NCI-H146 (cell line): ENCODE measurements around the gene PSMD6.

ENCODE experiments used
- DNase-seq: peaks from one replicate; lab custom pipeline; 2025; lab: John Stamatoyannopoulos, UW

Gene PSMD6

DNA sequence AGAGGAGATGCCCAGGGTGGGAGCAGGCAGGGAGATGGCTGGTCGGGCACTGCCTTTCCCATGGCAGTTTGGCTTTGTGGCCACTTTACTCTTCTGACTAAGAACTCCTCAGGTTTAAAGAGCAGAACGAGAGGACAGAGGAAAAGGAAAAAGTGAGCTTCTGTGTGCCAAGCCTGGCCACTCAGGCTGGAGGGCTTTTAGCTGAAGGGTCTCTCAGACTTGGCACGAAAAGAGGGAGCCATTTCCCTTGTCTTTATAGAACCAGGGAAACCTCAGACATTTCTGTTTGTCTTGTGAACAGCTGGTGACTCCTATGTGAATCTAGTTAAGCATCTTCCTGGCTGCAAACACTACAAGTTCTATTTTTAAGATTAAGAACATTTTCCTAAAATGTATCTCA is 23.3 kb upstream of the PSMD6 start:
- DNase-seq = no peak

DNA sequence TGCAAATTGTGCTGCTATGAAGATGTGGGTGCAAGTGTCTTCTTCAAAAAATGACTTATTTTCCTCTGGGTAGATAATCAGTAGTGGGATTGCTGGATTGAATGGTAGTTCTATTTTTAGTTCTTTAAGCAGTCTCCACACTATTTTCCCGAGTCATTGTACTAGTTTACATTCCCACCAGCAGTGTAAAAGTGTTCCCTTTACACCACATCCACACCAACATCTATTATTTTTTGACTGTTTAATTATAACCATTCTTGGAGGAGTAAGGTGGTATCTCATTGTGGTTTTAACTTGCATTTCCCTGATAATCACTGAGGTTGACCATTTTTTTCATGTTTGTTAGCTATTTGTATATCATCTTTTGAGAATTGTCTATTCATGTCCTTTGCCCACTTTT is 19.7 kb upstream of the PSMD6 start:
- no peak for DNase-seq

DNA sequence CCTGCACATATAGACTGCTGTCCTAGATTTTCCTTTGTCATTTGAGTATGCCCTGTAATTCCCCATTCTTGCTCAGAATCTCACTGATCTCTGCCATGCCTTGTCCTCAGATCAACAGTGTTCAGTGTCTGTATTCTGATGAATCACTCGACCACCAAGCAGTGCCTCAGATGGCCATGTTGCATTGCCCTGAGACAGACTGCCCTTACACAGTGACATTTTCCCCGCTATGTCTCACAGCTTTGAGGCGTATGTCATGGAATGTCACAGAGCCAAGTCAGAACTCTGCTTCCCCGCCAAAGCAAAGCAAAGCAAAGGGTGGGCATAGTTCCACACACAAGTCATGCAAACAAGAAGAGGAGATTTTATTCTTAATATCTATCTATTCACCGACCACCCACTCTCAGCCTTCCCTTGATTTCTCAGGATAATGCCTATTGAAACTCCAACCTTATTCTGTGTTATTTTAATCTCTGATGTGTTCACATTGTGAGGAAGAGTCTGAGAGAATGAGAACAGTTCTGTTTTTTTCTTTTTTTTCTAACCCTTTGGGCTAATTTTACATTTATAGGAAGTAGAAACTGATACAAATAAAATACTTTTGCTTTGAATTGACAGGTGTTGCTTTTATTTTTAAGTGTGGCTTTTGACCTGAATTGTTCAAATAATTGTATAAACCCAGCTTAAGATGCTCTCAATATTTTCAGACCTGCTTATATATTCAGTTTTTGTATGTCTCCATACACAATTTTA is 16.9 kb upstream of the PSMD6 start:
- no peak for DNase-seq

DNA sequence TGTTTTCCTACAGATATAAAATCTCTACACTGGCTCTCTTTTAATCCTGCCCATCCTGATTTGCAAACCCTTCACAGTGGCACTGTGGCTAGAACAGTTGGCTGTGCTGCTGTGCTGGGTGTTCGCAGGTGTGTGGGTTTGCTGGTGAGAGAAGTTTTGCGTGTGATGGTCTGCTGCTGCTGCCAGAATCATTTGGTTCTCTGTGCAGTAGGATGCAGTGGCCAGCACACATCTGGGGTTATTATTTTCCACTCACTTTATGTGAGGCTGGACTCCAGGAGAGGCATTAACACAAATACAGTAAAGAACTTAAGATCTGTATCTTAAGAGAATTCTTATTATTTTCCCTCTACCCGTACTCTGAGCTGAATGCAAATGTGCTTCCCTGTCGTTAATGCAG is 16.0 kb upstream of the PSMD6 start:
- no peak for DNase-seq

DNA sequence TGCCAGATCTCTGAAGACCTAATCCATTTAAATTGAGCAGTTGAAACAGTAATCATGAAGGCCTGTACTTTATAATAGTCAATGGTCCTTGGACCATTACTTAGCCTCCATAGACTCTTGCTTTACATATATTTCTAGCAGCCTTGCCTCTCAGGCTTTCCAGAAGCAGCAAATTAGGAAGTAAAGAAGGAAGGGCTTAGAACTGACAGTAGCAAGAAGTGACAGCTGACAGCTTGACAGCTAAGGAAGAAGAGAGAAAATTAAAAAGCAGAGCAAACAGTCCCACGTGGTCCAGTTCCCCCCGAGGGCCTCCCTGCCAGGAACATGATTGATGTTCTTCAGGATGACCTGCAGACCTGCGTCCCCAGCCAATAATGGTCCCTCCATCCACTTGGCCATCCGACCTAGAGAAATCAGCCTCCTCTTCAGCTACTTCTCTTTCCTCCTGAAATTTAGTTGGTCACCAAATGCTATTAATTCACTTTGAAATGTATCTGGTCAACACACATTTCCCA is 15.0 kb upstream of the PSMD6 start:
- DNase-seq = peak; percentile 24

DNA sequence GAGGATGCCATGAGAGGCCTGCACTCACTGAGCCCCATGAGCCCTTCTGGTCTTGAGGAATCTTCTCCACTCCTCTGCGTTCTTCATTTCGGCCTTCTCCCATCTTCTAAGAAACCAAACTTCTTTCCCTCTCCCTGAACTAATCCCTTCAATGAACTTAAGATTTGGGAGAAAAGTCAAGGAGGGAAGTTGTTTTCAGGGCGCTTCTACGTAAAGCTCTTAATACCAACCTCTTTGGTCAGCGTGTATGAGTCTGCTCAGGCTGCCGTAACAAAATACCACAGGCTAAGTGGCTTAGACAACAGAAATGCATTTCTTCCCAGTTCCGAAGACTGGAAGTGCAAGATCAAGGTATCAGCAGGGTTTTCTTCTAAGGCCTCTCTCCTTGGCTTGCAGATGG is 13.8 kb upstream of the PSMD6 start:
- DNase-seq = no peak

DNA sequence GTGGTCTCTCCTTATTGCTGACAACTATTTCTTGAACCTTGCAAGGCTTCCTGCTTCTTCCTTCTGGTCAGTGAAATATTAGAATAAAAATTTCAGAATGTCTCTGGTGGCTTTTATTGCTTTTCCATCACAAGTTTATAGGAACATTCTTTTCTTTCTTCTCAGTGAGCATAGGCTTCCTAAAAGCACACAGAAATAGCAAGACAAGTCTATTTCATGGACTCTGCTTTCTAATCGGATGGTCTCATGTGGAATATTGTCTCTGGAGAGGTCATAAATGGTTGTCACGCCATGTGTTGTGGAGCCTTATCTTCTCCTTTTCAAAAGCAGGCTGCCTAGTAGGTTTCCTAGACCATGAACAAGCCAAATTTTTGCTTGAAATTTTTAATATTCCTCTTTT is 9.8 kb upstream of the PSMD6 start:
- DNase-seq = no peak

DNA sequence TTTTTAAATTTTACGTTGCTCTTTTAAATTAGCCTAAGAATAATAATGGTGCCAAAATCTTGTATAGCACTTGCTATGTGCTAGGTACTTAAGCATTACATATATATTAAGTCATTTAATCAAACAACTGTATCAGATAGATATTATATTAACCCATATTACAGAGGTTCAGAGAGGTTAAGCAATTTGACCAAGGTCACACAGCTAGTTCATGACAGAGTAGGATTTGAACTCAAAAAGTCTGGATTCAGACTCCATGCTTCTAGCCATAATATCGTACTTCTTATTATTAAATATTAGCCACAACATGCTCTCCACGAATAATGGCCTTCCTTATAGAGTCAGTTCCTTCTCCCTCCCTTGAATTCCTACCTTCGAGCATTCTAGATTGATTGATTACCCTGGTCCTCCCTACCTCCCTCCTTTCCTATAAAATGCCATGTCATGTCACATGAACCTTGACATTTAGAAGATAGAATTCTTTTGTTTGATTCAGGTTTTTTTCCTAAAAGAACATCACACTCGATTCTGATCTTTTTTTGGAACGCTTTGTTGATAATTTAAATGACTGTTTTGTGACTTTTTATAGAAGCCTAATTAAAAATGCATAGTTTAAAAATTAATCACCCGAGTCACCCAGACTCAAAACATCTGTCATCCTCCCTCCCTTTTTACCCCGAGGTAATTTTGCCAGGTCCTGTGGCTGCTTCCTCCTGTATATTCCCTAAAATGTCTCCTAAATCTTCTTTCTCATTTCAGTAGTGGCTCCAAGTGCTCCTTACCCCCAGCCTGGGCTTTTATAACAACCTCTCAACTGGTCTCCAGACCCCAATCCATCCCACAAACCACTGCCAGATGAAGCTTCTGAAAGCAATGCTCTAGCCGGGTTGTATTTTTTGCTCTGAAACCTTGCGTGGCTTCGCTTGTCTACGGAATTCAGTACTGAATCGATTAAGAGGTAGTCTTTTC is 8.5 kb upstream of the PSMD6 start:
- no peak for DNase-seq

DNA sequence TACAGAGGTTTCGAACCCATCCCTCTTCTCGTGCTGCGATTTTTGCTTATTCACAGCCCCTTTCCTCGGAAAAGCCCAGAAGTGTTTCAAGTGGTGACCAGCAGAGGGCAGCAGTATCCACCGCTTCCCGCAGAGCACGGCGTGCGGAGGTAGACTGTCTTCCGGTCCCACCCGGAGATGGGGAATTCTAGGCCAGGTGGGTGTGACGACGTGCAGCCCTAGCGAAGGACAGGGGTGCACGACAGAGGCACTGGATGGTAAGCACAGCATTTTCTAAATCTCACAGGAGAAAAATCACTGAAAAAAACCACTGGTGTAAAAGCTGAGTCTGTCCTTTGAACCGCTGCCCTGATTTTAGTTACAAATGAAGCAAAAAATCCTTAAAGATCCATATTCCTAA is 7.4 kb upstream of the PSMD6 start:
- peak; percentile 74 for DNase-seq

DNA sequence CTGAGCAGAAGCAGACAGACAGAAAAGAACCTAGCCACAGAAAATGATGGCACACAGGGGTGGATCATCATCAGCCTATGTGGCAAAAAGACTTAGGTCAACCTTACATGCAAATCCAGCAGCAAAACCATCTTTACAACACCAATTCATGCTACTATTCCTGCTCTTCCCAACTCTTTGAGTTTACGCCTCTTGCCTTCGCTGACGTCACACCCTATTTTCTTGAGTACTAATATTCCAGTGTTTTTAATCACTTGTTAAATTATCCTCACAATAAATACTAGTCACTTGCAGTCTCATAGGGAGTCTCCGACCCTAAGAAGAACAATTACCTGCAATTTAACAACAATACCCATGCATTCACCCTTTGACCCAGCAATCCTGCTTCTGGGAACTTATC is 6.0 kb upstream of the PSMD6 start:
- no peak for DNase-seq

DNA sequence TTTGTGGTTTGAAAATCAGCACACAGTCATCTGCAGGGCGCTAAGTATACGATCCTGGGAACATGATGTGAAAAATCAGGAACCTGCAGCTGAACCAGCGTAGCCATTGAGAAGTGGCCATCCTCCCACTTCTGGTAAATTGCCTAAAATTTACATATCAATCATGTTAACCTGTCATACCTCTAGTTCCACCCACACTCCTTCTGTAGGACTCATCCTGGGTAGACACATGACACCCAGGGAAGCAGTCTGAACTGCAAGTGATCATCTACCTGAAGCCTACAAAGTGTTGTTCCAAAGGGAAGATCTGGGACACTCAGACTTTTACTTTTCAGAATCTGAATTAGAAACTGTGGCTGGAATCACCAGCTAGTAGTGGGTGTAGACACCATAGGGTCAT is 5.5 kb upstream of the PSMD6 start:
- no peak for DNase-seq

DNA sequence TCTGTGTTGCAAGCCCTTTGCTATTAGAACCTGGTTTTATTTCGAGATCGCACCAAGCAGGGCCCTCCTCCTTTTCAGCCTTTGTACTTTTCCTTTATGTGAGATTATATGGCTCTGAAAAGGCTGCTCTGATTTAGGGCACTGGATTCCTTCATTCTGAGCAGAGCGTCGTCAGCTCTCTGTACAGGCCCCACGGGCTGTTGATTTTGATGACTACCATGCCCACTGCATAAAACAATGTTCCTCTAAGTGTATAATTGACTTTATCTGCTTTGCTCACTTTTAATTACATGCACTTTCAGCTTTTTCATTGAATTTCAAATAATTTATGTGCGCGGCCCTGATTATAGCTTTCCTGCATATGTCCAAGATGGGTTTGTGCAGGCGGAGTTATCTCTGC is 4.4 kb upstream of the PSMD6 start:
- peak; percentile 3 for DNase-seq

DNA sequence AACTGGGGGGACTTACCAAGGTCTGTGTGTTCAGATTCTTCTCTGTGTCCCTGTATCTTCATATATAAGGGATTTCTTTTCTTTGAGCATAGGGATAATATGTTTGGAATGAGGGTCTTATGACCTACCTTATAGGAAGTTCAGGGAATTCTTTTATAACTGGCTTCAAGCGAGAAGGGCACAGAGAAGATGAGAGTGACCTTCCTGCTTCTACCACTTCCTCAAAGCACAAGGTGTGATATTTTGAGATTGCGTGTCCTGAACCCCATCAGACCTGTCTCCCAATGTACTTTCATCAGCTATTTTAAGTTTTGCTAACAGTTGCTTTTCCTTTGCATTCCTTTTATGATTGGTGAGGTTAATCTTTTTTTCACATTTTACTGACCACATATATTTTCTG is 3.1 kb upstream of the PSMD6 start:
- no peak for DNase-seq

DNA sequence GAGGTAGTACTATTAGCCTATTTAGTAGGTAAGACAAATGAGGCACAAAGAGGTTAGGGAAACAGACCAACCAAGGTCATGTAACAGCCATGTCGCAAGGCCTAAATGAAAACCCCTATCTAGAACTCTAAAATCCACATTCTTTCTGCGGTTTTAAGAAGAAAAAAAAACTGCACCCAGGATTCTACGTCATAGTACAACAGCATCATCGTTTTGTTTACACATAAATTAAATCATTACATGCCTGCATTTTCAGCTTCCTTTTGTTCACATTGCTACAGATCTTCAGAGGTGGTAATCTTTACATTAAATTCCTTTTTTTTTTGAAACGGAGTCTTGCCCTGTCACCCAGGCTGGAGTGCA is 548 bp upstream of the PSMD6 start:
- peak; percentile 8 for DNase-seq

DNA sequence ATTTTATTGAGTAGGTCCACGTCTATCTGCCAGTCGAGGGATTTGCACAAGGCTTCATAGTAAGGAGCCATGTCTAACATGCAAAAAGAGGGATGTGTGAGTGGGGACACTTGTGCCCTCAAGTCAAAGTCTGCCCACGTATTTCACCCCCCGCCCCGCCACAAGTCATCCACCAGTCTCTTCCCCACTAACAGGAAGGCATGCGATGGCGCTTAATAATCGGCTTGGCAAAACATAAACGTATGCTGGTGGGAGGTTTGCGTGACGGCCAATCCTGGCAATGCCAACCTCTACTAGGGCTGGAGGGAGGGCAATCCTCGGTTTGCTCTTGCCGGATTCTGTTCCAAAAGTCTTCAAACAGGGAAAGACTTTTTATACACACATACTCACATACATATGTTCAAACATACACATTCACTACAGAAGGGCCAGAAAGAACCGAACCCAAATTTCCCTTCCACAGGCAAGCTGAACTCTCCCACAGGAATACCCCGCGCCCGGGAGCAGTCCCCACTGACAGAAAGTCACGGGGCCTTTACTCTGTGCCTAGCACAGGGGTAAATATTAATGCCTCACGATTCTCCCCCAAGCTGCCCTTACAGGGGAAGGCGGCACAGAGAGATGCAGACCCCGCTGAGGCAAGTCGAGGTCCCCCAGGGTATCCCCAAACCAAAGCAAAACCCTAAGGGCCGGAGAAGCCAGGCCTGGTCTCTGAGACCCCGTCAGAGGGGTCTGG is 675 bp downstream of the PSMD6 start:
- DNase-seq = no peak

DNA sequence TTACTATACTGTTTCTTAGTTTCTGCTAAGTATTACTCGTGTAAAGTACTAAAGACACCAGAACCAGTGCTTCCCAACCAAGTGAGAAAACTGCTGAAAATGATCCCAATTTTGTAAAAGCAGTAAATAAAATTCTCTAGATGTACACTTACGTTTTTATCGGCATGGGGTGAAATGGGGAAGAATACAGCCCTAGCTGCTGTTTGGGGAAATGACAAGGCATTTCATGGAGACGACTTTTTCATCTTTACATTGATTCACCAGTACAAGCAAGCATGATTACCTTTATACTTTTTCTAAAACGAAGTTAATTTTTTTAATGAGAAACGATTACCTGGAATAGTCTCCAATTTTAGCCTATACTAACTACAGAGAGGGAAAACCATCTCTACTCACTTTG is 1.4 kb downstream of the PSMD6 start:
- DNase-seq = no peak

DNA sequence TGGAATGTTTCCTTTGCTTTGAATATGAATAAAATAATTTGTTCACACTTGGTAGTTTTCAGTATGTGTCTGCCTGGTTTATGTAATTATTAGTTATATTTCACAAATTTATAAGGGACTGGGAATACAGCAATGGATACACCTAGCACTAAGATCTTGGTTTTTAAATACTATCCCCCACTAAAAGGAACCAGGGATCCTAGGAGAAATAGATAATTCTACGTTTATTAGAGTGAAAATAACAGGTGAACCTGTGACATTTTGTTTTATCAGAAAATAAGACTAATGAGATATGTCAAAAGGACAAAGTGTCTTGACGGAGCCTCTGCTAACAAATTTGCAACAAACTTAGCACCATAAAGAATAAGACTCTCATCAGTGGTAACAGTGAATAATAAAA is 3.4 kb downstream of the PSMD6 start:
- no peak for DNase-seq

DNA sequence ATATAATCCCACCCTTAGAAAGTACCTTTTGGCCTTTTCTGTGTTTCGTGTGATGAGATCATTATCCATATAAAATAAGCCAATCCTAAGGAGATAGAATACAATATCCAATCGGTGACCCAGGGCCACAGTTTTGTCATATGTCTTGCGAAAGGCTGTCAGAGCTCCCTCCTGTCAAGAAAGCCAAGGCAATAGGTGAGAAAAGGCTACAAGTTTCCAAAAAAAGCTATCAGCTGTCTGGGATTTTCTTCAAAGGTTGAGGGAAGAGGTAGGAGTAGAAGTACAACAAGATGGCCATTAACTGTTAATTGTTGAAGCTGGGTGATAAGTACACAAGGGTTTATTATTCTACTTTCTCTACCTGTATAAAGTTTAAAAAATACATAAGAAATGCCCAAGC is 4.0 kb downstream of the PSMD6 start:
- DNase-seq = no peak

DNA sequence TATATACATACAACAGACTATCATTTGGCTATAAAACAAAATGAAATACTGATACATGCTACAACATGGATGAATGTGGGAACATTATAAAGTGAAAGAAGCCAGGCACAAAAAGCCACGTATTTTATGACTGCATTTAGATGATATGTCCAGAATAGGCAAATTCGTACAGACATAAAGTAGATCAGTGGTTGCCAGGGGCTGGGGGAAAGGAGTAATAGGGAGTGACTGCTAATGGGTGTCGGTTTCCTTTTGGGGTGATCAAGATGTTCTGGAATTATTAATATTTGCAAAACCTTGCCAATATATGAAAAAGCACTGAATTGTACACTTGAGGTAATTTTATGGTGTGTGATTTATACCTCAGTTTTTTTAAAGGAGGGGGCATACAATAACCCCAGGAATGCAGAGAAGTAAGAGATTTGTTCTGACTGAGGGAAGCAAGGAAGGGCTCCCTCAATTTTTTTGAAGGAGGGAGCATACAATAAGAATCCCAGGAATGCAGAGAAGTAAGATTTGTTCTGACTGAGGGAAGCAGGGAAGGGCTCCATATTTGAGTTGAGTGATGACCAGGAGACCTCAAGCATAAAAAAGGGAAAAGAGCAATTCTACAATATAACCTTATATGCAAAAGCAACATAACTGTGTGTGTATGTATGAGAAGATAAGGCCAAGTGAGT is 6.2 kb downstream of the PSMD6 start:
- no peak for DNase-seq

DNA sequence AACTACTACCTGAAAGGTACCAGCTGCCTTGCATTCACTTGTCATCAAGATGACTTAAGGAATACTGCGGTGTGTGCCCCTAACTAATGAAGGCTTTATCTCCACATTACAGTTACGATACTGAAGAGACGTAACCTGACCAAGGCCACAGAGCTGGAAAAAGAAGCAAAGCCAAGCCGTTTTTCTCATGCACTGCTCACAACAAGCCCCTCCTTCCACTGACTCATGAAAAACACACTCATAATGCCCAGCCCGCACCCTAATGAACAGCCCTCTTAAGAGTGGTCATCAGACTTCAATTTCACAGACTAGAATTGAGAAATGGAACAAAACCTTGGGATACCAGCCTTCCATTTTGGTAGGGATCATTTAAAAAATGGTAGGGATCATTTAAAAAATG is 11.6 kb downstream of the PSMD6 start:
- no peak for DNase-seq

DNA sequence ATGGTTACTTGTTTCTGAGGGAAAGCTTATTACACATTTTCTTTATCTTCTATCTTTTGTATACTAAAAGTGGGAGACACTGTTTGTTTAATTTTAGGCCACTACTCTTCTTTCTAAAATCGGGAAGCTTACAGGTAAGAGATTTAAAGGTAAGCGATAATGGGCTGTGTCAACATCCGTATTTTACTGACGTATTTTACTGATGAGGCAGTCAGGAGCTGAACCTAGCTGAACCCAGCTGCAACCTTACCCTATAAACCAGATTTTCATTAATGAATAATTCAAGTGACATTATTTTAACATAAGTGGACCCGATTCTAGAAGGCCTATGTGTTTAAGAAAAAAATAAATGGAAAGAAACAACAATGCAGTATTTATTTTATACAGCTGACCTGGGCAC is 13.1 kb downstream of the PSMD6 start:
- DNase-seq = no peak

DNA sequence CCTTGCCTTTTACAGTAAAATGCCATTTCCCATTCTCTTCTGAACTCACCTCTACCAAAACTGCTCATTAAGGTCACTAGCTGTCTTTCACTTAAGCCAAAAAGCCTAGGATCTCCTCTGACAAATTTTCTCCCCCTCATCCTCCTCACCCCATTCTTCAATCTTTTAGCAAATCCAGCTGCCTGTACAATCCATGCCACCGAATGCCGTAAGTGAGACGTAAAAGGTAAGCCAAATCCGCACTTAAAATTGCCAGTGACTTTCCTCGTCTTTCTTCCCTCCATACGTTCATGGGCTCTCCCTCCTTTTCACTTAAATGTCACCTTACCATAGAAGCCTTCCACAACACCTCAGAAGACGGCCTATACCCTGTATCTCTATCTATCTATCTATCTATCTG is 13.8 kb downstream of the PSMD6 start:
- DNase-seq = no peak
